GM18508 (cell line): Measurements from ENCODE around the gene L2HGDH.
"Not testable (repeated sequence)": the region's sequence is repeated elsewhere in the genome, so short reads cannot be mapped to it uniquely, and the experiment has no call there.

Experiments
- ATAC-seq: cut with Tn5 transposase; IDR thresholded peaks from one replicate; pipeline ENCODE4 v1.9.1; 2021; ENCODE audit warnings: moderate number of reproducible peaks; ENCODE audit not compliant: insufficient read depth, unreplicated experiment

The L2HGDH gene

DNA sequence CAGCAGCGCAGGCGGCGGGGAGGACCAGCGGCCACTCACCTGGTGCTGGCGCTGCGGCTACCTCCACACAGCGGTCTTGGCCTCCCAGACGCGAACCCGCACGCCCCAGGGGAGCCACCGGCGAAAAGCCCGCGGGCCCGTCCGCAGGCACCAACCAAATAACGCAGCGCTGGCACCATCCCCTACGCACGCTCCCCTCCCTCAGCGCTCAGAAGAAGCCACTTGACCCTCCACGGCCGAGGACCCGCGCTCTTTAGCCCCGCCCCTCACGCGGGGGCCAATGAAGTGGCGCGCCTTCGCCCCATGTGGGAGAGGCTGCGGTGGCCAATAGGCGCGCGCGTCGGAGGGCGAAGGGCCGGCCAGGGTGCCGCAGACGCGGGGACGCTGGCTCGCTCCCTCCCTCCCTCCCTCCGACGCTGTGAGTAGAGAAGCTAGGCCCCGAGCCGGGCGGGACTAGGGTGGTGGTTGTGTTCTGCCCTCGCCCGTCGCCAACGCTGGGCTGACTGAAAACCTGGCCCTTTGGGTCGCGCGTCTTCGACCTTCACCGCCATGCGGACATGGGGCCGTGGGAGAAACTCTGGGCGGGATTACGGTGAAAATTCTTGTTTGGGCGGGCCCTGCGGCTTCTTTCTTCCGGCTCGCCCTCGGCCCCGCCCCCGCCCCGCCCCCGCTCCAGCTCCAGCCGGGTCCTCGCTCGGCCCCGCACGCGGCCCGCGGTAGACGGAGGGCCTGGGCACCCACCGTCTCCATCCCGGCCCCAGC lies at the start of gene L2HGDH, which contains the start of gene DMAC2L:
L2HGDH (minus strand) TSS at position 258 of the 762 bp plus-strand sequence; CDS start at position 179, 79 bp downstream.
DMAC2L (plus strand) TSS at position 353 of the 762 bp plus-strand sequence. CDS start 9,164 bp downstream, outside the sequence.
- ATAC-seq, result peak; percentile 69

DNA sequence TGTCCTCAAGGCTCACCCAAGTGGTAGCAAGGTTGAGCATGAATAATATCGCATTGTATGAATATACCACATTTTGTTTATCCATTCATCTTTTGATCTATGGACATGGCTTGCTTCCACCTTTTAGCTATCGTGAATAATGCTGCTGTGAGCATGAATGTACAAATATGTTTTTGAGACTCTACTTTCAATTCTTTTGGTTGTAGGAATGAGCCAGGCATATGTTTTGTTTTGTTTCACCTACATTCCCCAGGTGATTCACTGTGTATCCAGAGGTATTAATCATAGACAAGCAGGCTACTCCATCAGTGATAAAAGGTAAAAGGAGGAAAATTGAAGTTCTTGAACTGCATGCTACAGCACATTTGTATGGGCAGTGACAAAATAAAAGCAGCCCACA lies 48.8 kb upstream of the L2HGDH start:
- no peak for ATAC-seq

DNA sequence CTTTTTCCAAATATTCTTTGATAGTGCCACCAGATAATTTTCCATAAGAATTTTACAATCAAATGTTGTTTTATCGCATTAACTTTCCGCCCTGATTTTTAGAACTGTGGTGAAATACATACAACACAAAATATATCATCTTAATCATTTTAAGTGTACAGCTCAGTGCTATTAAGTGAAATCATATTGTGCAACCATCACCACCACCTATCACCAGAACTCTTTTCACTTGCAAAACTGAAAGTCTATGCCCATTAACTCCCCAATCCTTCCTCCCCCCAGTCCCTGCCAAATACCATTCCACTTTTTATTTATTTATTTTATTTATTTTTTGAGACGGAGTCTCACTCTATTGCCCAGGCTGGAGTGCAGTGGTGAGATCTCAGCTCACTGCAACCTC lies 48.1 kb upstream of the L2HGDH start:
- ATAC-seq, result no peak

DNA sequence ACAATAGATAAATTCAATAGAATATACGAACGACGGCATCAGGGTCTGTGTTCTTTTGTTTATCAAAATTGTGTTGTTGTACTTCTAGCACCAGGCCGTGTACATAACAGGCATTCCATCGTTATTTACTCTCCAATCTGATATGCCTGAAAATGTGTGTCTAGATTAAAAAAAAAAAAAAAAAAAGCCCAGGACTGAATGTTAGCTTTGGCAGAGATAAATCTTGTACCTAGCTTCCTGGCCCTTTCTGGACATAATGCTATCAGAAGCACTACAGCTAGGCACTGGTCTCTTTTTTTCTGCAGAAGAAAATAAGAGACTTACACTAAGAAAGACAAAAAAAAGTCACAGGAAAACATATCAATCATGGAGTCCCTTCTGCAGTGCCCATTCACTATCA lies 47.6 kb upstream of the L2HGDH start:
- ATAC-seq, result no peak

DNA sequence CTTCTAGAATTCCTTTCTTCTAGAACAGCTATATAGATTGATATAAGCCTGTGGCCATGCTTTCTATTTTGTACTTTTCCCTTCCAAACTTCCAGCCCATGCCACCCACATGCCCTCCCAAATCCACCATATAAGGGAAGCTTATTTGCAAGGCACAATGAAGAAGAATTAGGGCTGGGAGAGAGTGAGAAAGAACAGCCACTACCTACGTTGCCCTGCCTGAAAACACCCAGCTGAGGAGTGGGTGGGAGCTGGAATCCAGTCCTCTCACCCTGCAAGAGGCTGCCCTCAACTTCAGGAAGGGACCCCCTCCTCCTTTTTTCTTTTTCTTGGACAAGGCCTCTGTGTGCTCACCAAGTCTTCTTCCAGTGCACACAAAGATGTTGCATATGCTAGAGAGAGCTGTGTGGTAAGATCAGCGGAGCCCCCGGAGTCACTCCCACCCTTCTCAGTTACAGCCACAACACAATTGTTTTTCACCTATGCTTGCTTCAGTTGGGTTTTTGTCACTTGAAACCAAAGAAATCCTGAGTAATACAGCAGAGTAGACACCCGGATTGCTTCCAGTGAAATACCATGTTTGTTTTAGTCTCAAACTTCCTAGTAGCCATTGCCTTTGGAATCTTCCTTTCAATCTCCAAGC lies 45.8 kb upstream of the L2HGDH start:
- ATAC-seq, result no peak

DNA sequence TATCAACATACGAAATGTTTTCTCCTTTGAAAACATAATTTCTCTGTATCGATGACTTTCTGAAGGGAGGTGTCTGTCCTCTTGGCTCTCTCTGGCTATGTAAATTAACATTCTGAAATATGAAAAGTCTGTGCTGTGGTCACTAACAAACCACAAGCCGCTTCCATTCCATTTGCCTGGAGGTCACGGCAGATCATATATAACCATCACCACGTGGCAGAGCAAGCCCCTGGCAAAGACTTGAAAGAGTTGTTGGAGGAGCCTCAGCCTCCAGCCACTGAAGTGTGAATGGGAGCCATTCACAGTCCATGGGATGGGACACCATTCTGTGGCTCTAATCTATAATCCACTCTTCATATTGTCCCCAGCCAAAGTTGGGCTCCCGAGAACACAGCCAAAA lies 45.1 kb upstream of the L2HGDH start:
- ATAC-seq, result no peak

- not testable (repeated sequence) for ATAC-seq
Observed at GRCh38 chr14:50356283-50356682, 44.3 kb upstream of the L2HGDH start.

- ATAC-seq, result no peak
Observed at GRCh38 chr14:50355692-50356091, 43.7 kb upstream of the L2HGDH start.

DNA sequence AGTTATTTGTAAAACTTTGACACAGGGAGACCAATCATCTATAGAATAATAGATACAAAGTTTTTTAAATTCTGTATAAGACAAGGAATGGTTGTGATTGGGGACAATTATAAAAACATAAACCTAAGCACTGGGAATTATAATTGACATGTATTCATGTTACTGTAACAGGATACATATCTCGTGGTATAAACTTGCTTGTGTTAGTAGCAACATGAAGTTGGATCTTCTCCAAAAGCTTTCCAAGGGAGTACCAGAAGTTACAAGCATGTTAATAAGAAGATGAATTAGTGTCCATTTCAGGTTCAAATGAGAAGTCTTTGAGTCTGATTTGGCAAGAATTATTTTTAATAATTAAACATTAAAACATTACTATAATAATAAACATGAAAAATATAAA lies 42.5 kb upstream of the L2HGDH start:
- no peak for ATAC-seq

DNA sequence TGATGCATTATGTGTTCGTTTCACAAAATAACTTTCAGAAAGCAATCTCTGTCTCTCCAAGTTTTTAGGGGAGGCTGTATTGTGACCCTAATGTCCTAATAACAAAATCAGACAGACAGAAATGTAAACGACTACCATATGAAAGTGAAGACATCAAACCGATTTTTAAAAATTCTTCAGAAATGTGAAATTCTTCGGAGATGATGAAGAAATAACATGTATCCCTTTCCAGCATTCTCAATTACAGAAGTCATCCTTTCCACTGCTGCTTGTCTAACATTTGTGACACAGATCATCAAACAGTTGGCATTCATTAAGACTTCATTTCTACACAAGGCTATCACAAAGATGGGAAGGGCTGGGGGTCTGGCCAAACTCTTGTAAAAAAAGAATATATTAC lies 41.1 kb upstream of the L2HGDH start:
- ATAC-seq, result no peak

DNA sequence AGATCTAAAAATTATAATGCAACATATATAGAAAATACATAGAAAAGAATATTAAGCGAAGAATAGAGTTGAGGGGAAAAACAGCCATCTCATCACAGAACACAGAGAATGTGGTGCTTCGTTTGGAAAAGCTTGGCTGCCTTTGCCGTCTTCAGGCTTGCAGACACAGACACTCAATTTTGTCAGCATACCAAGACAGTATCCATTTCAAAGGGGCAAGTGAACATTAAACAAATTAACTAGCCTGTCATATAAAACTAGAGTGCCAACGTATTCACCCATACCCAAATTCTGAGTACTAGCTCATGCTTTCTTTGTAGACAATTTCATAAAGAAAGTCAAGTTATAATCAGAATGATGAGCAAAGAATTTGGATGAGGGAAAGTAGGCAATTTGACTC lies 40.6 kb upstream of the L2HGDH start:
- no peak for ATAC-seq

- ATAC-seq, result no peak
Observed at GRCh38 chr14:50350975-50351374, 38.9 kb upstream of the L2HGDH start.

- ATAC-seq, result no peak
Observed at GRCh38 chr14:50348933-50349332, 36.9 kb upstream of the L2HGDH start.

- no peak for ATAC-seq
Observed at GRCh38 chr14:50347521-50347920, 35.5 kb upstream of the L2HGDH start.

DNA sequence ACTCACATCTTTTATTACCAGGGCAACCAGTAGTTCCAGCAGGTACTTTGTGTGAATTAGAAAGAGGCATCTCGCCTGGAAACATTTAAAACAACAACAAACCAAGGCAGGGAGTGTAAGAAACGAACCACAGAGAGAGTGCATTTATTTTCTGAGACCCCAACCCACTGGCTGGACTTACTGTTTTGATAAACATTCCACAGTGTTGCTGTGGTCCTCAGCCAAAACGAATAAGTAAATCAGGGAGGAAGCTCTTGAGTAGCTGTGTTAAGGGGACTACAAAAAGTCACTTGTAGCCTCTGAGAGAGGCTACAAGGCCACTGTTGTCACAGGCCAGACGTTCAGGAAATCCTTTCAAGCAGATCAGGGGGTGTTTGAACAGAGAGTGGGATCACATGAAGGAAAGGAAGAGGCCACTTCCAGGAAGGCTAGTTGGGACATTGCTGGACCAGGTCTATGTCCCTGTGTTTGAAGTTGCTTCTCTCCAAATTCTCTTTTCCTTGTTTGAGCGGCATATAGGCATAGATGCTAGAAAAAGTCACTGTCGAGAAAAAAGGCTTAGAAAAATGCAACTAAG lies 33.9 kb upstream of the L2HGDH start:
- no peak for ATAC-seq

GRCh38 chr14:50344876-50345563 lies 33.0 kb upstream of the L2HGDH start:
- no peak for ATAC-seq

GRCh38 chr14:50344116-50344775 lies 32.2 kb upstream of the L2HGDH start:
- peak; percentile 85 for ATAC-seq

GRCh38 chr14:50343434-50343833 lies 31.4 kb upstream of the L2HGDH start:
- no peak for ATAC-seq

DNA sequence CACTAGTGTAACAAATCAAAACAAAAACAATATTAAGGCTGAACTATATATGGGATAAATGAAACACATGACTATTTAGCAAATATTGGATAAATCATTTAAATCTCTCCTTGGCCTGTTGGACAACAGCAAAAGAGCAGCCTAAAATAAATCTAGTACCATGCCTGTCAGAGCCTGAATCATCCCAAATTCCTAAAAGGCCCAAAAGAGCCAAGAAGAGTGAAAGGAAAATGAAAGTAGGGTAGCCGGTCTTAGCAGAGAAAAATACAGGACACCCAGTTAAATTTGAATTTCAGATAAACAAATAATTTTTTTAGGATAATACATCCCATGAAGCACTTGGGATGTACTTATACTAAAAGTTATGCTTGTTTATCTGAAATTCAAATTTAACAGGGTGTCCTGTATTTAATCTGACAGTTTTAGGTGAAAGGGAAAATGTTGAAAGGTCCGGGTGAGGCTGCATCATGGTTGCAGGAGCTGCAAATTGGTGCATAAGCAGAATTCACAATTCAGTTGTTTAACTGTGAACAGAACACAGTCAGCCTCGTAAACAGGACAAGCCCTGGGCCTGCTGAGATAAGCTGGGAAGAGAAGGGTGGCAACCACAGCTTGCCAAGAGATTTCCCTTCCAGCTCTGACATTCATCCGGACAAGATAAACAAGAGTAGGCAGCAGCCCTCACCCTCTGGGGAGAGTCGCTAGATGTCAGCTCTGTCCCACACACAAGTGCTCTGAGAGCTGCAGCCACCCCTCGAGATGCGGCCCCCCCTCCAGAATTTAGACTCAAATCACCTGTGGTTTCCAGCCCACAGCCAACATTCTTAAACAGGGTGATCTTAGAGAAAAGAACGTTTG lies 30.4 kb upstream of the L2HGDH start:
- no peak for ATAC-seq
